ENCODE data around the gene MTHFS. TPM values are rescaled to one million over a fixed set of nuclear protein-coding genes. Genes with fewer than 3 reads are reported as not detected.

Gene MTHFS
- total RNA-seq, 1 experiment from 2014 or later, result 27.1 TPM

GRCh38 chr15:79897701-79898113 is 893 bp upstream of the MTHFS start:
- BruUV-seq (replicated peaks), result no TSS peak
- CTCF ChIA-PET, result no interaction called here
- H3K27ac ChIP-seq, result peak overlapping the region; percentile 79
- TF ChIP-seq CTCF (conservative IDR thresholded peaks at IDR 0.05) (no peak), EZH2 (IDR thresholded peaks at IDR 0.05; ENCODE audit: low read depth) (no peak)
- H2AFZ ChIP-seq, result peak overlapping the region; percentile 87
- peaks cover 10% of the 10 kb centered on the region; the same call in 1 of the 2 replicates for H3F3A ChIP-seq (ENCODE audit: insufficient read depth, low read depth)
- POLR2A ChIA-PET (ENCODE audit: unreplicated experiment), result no interaction called here
- peaks cover 39% of the 10 kb centered on the region for H3K4me1 ChIP-seq (replicated peaks; ENCODE audit: insufficient read depth)
- peaks cover 37% of the 10 kb centered on the region for H3K79me2 ChIP-seq (ENCODE audit: low read depth)
- no peaks in the 10 kb centered on the region for H3K27me3 ChIP-seq (ENCODE audit: insufficient read depth, low read depth)
- no peaks in the 10 kb centered on the region for H4K20me1 ChIP-seq (ENCODE audit: insufficient read depth)
- intact Hi-C loops (cut with micrococcal nuclease; ENCODE audit: unreplicated experiment), result loop anchor here (1.0 to 2.0 kb wide), 4 partner anchors 26 to 276 kb away; partner anchors contain the start of gene FAH
- DNase-seq, result no peak
- H3K9me2 ChIP-seq (ENCODE audit: insufficient read depth), result no peaks in the 10 kb centered on the region; the same call in 1 of the 2 replicates
- H3K36me3 ChIP-seq (ENCODE audit: low read depth), result no peaks in the 10 kb centered on the region
- H3K9me3 ChIP-seq (ENCODE audit: insufficient read depth, low read depth), result no peaks in the 10 kb centered on the region
- H3K4me3 ChIP-seq, result peak overlapping the region; percentile 70
- peak overlapping the region; percentile 88 for H3K4me2 ChIP-seq

- DNase-seq, result no peak
Measured at GRCh38 chr15:79897380-79897678, 515 bp upstream of the MTHFS start.

DNA sequence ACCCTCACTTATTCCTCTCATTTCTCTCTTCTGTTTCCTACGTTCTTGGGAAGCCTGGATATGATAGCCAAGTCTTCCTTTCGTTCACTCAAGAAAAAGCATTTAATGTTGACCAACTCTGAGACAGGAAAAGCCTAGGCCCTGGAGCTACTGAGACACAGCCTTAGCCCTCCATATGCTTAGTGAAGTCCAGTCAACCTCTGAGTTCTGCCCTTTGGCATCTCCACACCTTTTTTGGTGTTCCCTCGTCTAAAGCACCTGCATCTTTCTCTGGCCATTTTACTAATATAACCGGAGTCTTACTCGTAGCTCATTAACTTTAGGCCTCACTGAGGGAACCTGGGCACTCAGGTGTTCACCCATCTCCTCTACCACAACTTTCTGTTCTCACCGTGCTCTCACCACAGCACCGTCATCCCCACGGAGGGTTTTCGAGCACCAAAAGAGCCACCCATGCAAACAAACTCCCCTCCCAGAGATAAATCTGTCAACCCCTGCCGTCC is 632 bp downstream of the MTHFS start:
- Histone ChIP-seq H3K4me1 (replicated peaks; ENCODE audit: insufficient read depth) (peaks cover 39% of the 10 kb centered on the region), H4K20me1 (ENCODE audit: insufficient read depth) (no peaks in the 10 kb centered on the region)

More at GRCh38 chr15:79897380-79897678, 515 bp upstream of the MTHFS start:
- Histone ChIP-seq H3F3A (ENCODE audit: insufficient read depth, low read depth) (peaks cover 10% of the 10 kb centered on the region; the same call in 1 of the 2 replicates), H3K4me1 (replicated peaks; ENCODE audit: insufficient read depth) (peaks cover 39% of the 10 kb centered on the region), H3K4me2 (peak overlapping the region; percentile 88), H3K4me3 (peak overlapping the region; percentile 70), H3K79me2 (ENCODE audit: low read depth) (peaks cover 38% of the 10 kb centered on the region), H3K9me2 (ENCODE audit: insufficient read depth) (no peaks in the 10 kb centered on the region; the same call in 1 of the 2 replicates), H2AFZ (peak overlapping the region; percentile 87), H3K27me3 (ENCODE audit: insufficient read depth, low read depth) (no peaks in the 10 kb centered on the region), H3K27ac (peak overlapping the region; percentile 79), H3K9me3 (ENCODE audit: insufficient read depth, low read depth) (no peaks in the 10 kb centered on the region), H3K36me3 (ENCODE audit: low read depth) (no peaks in the 10 kb centered on the region), H4K20me1 (ENCODE audit: insufficient read depth) (no peaks in the 10 kb centered on the region)
- TSS peak; percentile 96 for BruUV-seq (replicated peaks)
- intact Hi-C loops (cut with micrococcal nuclease; ENCODE audit: unreplicated experiment), result loop anchor here (1.0 to 2.0 kb wide), 4 partner anchors 26 to 276 kb away; partner anchors contain the start of gene FAH
- ChIA-PET POLR2A (ENCODE audit: unreplicated experiment) (no interaction called here), CTCF (no interaction called here)
- TF ChIP-seq EZH2 (IDR thresholded peaks at IDR 0.05; ENCODE audit: low read depth) (no peak), CTCF (conservative IDR thresholded peaks at IDR 0.05) (no peak)

More for the DNA sequence above, 632 bp downstream of the MTHFS start:
- ChIA-PET CTCF (interaction anchor here (0.5 to 0.6 kb wide), 2 partner anchors 257 to 1345 kb away, joined by 3 to 6 read pairs; partner anchors contain the start of gene FAH), POLR2A (ENCODE audit: unreplicated experiment) (interaction anchor here (0.6 to 0.7 kb wide), 4 partner anchors 27 to 256 kb away, joined by 3 to 6 read pairs (median 4); no protein-coding TSS in a partner anchor)
- intact Hi-C loops (cut with micrococcal nuclease; ENCODE audit: unreplicated experiment), result loop anchor here (1.0 to 2.0 kb wide), 3 partner anchors 97 to 257 kb away; partner anchors contain the start of genes FAH and ZFAND6
- Histone ChIP-seq H3F3A (ENCODE audit: insufficient read depth, low read depth) (peaks cover 10% of the 10 kb centered on the region; the same call in 1 of the 2 replicates), H3K79me2 (ENCODE audit: low read depth) (peaks cover 46% of the 10 kb centered on the region), H3K27ac (peak overlapping the region; percentile 79), H3K4me2 (peak overlapping the region; percentile 88), H2AFZ (peak overlapping the region; percentile 87), H3K4me3 (peak overlapping the region; percentile 70), H3K36me3 (ENCODE audit: low read depth) (no peaks in the 10 kb centered on the region), H3K9me2 (ENCODE audit: insufficient read depth) (no peaks in the 10 kb centered on the region; the same call in 1 of the 2 replicates), H3K9me3 (ENCODE audit: insufficient read depth, low read depth) (no peaks in the 10 kb centered on the region), H3K27me3 (ENCODE audit: insufficient read depth, low read depth) (no peaks in the 10 kb centered on the region)
- BruUV-seq (replicated peaks), result TSS peak; percentile 60
- DNase-seq, result no peak
- no peak for TF ChIP-seq CTCF (conservative IDR thresholded peaks at IDR 0.05)
- TF ChIP-seq EZH2 (IDR thresholded peaks at IDR 0.05; ENCODE audit: low read depth), result no peak

Data from PC-9 (cell line).